ENCODE results near the gene PPP1R37. TPM values are rescaled to one million over a fixed set of nuclear protein-coding genes. Genes with fewer than 3 reads are reported as not detected.

Gene PPP1R37
- total and polyA plus RNA-seq, 4 donors = 7.1 to 22.7 (median 14.4) TPM

DNA sequence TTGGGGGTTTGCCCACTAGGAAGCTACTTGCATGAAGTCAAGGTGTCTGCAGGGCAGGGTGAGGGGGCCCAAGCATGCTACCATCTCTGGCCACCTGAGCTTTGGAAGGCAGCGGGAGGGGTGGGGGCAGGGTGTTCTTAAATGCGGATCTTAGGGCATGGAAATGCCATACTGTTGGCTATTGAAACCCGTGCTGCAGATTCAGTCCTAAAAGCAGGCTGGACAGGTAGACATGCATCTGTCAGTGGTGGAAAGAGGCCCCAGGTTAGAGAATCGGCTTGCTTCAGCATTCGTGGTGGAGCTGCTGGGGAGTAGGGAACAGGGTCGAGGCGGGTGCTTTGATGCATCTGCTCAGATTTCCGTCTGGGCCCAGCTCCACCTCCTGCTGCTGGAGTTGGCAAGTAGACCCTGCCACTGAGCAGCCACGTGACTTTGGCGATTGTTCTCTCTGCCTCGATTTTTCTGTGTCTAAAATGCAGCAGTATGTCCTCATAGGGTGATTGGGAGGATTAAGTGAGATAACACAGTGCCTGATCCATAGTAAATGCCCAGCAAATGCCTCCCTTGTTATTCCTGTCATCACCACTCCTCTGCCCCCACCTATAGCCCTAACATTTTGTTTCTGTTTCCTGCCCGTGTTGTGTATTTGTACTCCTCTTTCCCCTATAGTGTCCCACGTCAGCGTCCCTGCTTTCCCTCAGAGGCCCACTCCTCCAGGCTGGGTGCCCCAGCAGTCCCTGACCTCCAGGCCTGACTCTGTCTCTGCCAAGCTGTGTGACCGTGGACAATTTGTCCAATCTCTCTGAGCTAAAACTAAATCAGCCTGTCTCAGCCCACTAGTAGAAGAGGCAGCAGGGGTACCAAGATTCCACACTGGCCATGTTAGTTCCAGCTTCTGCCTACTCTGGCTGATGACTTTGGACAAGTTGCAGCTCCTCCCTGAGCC is 5.8 kb downstream of the PPP1R37 start:
- 50 to 59% methylated on average over 15 of the region's 15 CpGs for WGBS, 2 donors
- ATAC-seq (ENCODE audit: low FRiP score) (peak; percentile 24), DNase-seq (no peak)
- intact Hi-C loops (cut with DNase I) = no loop called here
- no peaks in the 10 kb centered on the region for H3K36me3 ChIP-seq (ENCODE audit: control insufficient read depth in 1 of 2, insufficient read depth in 2 of 2, low read length in 1 of 2)
- no peaks in the 10 kb centered on the region for H3K27me3 ChIP-seq (ENCODE audit: control insufficient read depth in 1 of 2, insufficient read depth in 2 of 2, low read length in 1 of 2)
- H3K9me3 ChIP-seq (ENCODE audit: control insufficient read depth, low read length) = no peaks in the 10 kb centered on the region
- no peak overlapping the region for H3K4me3 ChIP-seq (ENCODE audit: low read length in 2 of 2)
- no peak overlapping the region for H3K27ac ChIP-seq (ENCODE audit: low read depth in 1 of 2, low read length in 2 of 2)
- peaks cover 0 to under 1% of the 10 kb centered on the region in 2 donors for H3K4me1 ChIP-seq (ENCODE audit: control insufficient read depth in 1 of 2, insufficient read depth in 2 of 2, low read length in 2 of 2)

DNA sequence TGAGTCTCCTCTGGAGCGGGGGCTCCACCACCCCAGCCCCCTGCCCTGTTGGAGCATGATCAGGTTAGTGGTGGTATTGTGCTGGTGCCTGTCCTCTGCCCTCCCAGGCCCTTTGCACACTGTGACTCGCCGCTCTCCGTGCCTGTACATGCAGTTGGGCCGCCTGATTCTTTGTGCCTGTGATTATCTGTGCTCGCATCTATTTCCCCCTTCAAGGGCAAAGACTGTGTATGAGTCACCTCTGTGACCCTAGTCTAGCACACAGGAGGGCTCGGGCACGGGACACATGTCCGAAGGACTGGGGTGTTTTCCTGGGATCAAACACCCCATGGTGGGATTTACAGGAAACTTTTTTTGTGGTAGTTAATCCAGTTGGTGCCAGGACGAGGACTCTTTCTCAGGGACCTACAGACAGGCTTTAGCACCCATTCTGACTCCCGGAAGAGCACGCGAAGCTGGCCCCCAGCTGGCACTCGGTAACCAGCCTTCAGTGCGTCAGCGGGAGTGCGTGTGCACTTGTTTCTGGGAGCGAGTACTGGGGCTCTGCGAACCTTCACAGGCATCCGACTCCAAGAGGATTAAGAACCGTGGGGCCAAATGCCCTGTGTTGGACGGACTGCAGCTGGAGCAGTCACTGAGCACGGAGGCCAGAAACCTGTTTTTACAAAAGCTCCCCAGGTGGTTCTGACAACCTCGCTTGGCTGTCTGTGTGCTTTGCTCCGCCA is 6.7 kb downstream of the PPP1R37 start:
- Histone ChIP-seq H3K4me1 (ENCODE audit: control insufficient read depth in 1 of 2, insufficient read depth in 2 of 2, low read length in 2 of 2) (no peaks in the 10 kb centered on the region), H3K27me3 (ENCODE audit: control insufficient read depth in 1 of 2, insufficient read depth in 2 of 2, low read length in 1 of 2) (no peaks in the 10 kb centered on the region), H3K36me3 (ENCODE audit: control insufficient read depth in 1 of 2, insufficient read depth in 2 of 2, low read length in 1 of 2) (no peaks in the 10 kb centered on the region), H3K9me3 (ENCODE audit: control insufficient read depth, low read length) (no peaks in the 10 kb centered on the region), H3K27ac (ENCODE audit: low read depth in 1 of 2, low read length in 2 of 2) (no peak overlapping the region), H3K4me3 (ENCODE audit: low read length in 2 of 2) (no peak overlapping the region)
- ATAC-seq (ENCODE audit: low FRiP score) (no peak), DNase-seq (no peak)
- WGBS, 2 donors = 79 to 80% methylated on average over 25 of the region's 25 CpGs
- intact Hi-C loops (cut with DNase I) = no loop called here

DNA sequence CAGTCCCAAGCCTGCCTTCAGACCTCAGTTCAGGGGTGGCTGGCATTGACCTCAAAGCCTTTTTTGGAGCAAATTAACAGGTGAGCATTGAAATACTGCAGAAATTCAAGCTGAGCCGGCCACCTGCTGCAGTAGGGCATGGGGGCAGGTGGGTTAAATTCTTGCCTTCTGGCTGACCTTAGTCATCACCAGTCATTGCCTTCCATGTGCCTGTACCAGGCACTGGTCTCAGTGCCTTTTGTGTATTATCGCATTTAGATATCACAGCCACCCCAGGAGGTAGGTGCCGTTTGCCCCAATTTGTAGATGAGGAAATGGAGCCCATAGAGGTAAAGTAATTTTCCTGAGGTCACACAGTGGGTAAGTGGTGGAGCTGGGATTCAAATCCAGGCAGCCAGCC is 7.2 kb downstream of the PPP1R37 start:
- ATAC-seq (ENCODE audit: low FRiP score) = no peak
- DNase-seq = no peak
- Histone ChIP-seq H3K27me3 (ENCODE audit: control insufficient read depth in 1 of 2, insufficient read depth in 2 of 2, low read length in 1 of 2) (no peaks in the 10 kb centered on the region), H3K9me3 (ENCODE audit: control insufficient read depth, low read length) (no peaks in the 10 kb centered on the region), H3K36me3 (ENCODE audit: control insufficient read depth in 1 of 2, insufficient read depth in 2 of 2, low read length in 1 of 2) (no peaks in the 10 kb centered on the region), H3K4me1 (ENCODE audit: control insufficient read depth in 1 of 2, insufficient read depth in 2 of 2, low read length in 2 of 2) (no peaks in the 10 kb centered on the region), H3K27ac (ENCODE audit: low read depth in 1 of 2, low read length in 2 of 2) (no peak overlapping the region), H3K4me3 (ENCODE audit: low read length in 2 of 2) (no peak overlapping the region)
- intact Hi-C loops (cut with DNase I) = no loop called here
- WGBS, 2 donors = 85 to 93% methylated on average over 3 of the region's 3 CpGs

DNA sequence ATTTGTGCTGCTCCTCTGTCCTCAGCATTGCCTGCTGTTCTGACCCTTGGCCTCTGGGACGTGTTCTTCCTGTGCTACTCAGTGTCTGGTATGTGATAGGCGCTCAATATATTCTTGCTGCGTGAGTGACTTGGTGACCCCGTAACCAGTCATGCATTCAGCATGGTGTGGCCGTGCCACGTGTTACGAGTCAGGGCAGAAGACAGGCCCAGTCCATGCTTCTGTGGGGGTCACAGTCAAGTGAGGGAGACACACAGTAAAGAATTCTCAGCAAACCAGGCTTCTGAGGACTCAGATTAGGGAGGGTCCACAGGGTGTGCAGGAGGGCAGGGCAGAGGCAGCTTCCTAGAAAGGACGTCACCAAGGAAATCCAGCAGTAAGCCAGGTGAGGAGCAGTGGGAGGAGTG is 7.9 kb downstream of the PPP1R37 start:
- no peak overlapping the region for H3K4me3 ChIP-seq (ENCODE audit: low read length in 2 of 2)
- DNase-seq (no peak), ATAC-seq (ENCODE audit: low FRiP score) (no peak)
- intact Hi-C loops (cut with DNase I) = no loop called here
- no peaks in the 10 kb centered on the region for H3K36me3 ChIP-seq (ENCODE audit: control insufficient read depth in 1 of 2, insufficient read depth in 2 of 2, low read length in 1 of 2)
- H3K9me3 ChIP-seq (ENCODE audit: control insufficient read depth, low read length) = no peaks in the 10 kb centered on the region
- no peaks in the 10 kb centered on the region for H3K4me1 ChIP-seq (ENCODE audit: control insufficient read depth in 1 of 2, insufficient read depth in 2 of 2, low read length in 2 of 2)
- 76 to 79% methylated on average over 8 of the region's 8 CpGs for WGBS, 2 donors
- no peaks in the 10 kb centered on the region for H3K27me3 ChIP-seq (ENCODE audit: control insufficient read depth in 1 of 2, insufficient read depth in 2 of 2, low read length in 1 of 2)
- no peak overlapping the region for H3K27ac ChIP-seq (ENCODE audit: low read depth in 1 of 2, low read length in 2 of 2)

DNA sequence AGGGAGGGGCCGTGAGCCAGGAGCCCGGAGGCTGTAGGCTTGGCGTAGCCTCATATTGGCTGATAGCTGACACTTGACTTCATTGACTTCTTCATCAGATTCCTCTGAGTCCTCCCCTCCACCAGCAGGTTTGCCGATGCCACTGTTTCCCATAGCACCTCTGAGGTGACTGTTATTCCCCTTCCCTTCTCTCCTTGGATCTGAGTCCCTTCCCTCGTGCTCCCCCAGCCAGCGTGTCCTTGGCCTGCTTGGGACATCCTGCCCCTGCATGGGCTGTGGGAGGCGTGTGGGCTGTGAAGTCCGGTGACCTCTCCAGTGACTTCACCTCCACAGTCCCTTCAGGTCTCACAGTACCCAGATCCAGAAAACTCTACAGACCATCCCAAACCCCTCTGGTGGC is 8.8 kb downstream of the PPP1R37 start:
- intact Hi-C loops (cut with DNase I) = no loop called here
- 82 to 83% methylated on average over 8 of the region's 8 CpGs for WGBS, 2 donors
- Histone ChIP-seq H3K27ac (ENCODE audit: low read depth in 1 of 2, low read length in 2 of 2) (no peak overlapping the region), H3K27me3 (ENCODE audit: control insufficient read depth in 1 of 2, insufficient read depth in 2 of 2, low read length in 1 of 2) (no peaks in the 10 kb centered on the region), H3K9me3 (ENCODE audit: control insufficient read depth, low read length) (no peaks in the 10 kb centered on the region), H3K4me1 (ENCODE audit: control insufficient read depth in 1 of 2, insufficient read depth in 2 of 2, low read length in 2 of 2) (no peaks in the 10 kb centered on the region), H3K36me3 (ENCODE audit: control insufficient read depth in 1 of 2, insufficient read depth in 2 of 2, low read length in 1 of 2) (no peaks in the 10 kb centered on the region), H3K4me3 (ENCODE audit: low read length in 2 of 2) (no peak overlapping the region)
- no peak for DNase-seq
- no peak for ATAC-seq (ENCODE audit: low FRiP score)

DNA sequence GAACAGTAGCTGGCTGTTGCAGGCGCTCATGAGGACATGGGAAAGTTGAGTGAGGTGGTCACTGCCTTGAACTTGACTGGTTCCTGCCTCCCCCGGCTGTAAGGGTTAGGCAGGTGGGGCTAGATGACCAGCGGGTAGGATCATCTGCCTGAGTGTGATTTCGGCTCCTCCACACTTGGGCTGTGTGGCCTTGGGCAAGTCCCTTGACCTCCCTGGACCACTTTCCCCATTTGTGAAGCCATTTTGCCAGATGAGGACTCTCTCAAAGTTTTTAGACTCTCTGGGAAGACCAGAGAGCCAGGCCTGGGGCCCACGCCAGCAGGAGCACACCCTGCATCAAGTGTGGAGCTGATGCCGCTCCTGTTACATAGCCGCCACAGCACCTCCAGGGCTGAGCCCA is 9.5 kb downstream of the PPP1R37 start:
- Histone ChIP-seq H3K4me1 (ENCODE audit: control insufficient read depth in 1 of 2, insufficient read depth in 2 of 2, low read length in 2 of 2) (no peaks in the 10 kb centered on the region), H3K27me3 (ENCODE audit: control insufficient read depth in 1 of 2, insufficient read depth in 2 of 2, low read length in 1 of 2) (no peaks in the 10 kb centered on the region), H3K36me3 (ENCODE audit: control insufficient read depth in 1 of 2, insufficient read depth in 2 of 2, low read length in 1 of 2) (no peaks in the 10 kb centered on the region), H3K4me3 (ENCODE audit: low read length in 2 of 2) (no peak overlapping the region), H3K27ac (ENCODE audit: low read depth in 1 of 2, low read length in 2 of 2) (no peak overlapping the region), H3K9me3 (ENCODE audit: control insufficient read depth, low read length) (no peaks in the 10 kb centered on the region)
- DNase-seq = no peak
- intact Hi-C loops (cut with DNase I) = no loop called here
- ATAC-seq (ENCODE audit: low FRiP score) = no peak
- 96 to 97% methylated on average over 7 of the region's 7 CpGs for WGBS, 2 donors

DNA sequence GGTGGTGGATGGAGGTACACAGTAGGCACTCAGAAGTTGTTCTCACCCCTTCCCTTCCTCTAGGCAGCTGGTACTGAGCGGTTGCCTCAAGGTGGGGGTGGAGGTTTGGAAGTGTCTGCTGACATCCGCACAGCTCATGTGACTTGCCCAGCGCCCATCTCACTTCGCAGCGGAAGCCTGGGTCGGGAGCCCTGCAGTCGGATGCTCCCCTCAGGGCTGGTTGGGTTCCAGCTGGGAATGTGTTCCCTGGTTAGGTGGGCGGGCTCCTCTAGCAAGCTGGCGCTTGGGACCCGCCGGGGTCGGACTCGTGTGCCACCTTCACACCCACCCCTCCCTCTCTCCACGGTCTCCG is 10.2 kb downstream of the PPP1R37 start:
- Histone ChIP-seq H3K27me3 (ENCODE audit: control insufficient read depth in 1 of 2, insufficient read depth in 2 of 2, low read length in 1 of 2) (no peaks in the 10 kb centered on the region), H3K36me3 (ENCODE audit: control insufficient read depth in 1 of 2, insufficient read depth in 2 of 2, low read length in 1 of 2) (no peaks in the 10 kb centered on the region), H3K4me3 (ENCODE audit: low read length in 2 of 2) (no peak overlapping the region), H3K4me1 (ENCODE audit: control insufficient read depth in 1 of 2, insufficient read depth in 2 of 2, low read length in 2 of 2) (no peaks in the 10 kb centered on the region), H3K27ac (ENCODE audit: low read depth in 1 of 2, low read length in 2 of 2) (no peak overlapping the region), H3K9me3 (ENCODE audit: control insufficient read depth, low read length) (no peaks in the 10 kb centered on the region)
- WGBS, 2 donors = 48 to 56% methylated on average over 15 of the region's 15 CpGs
- peak in 1 of 2 donors; percentile 67 for DNase-seq
- intact Hi-C loops (cut with DNase I) = no loop called here
- ATAC-seq (ENCODE audit: low FRiP score) = no peak

DNA sequence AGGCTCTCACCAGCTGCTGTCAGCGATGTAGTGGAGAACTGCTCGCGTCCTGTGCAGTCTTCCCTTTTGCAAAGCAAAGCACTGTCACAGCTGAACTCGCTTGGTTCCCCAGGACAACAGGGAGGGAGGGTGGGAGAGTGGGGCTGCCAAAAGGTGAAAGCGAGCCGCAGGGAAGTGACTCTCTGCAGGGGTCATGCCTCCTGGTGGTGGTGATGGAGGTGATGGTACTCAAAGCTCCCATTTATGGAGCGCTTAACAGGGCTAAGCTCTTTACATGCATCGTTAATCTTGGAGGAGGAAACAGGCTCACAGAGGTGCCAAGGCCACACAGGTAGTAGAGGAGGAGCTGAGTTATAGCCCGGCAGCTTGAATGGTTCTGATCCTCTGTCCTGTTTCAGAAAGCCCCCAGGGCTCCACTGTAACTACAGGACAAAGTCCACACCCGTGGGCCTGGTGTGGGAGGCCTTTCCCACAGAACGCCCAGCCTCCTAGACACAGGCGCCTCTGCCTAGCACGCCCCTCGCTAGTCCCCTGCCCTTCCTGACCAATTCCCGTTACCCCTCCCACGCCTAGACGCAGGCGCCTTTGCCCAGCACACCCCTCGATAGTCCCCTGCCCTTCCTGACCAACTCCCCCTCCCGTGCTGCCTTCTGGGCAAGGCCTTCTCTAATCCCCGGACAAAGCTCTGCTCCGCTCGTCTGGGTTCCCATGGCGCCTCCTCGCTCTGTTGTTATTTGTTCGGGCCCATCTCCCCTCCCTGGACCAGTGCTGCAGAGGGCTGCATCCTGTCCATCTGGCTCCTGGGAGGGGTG is 10.7 kb downstream of the PPP1R37 start:
- Histone ChIP-seq H3K4me3 (ENCODE audit: low read length in 2 of 2) (no peak overlapping the region), H3K27me3 (ENCODE audit: control insufficient read depth in 1 of 2, insufficient read depth in 2 of 2, low read length in 1 of 2) (no peaks in the 10 kb centered on the region), H3K36me3 (ENCODE audit: control insufficient read depth in 1 of 2, insufficient read depth in 2 of 2, low read length in 1 of 2) (no peaks in the 10 kb centered on the region), H3K9me3 (ENCODE audit: control insufficient read depth, low read length) (no peaks in the 10 kb centered on the region), H3K4me1 (ENCODE audit: control insufficient read depth in 1 of 2, insufficient read depth in 2 of 2, low read length in 2 of 2) (no peaks in the 10 kb centered on the region), H3K27ac (ENCODE audit: low read depth in 1 of 2, low read length in 2 of 2) (no peak overlapping the region)
- WGBS, 2 donors = 61 to 64% methylated on average over 26 of the region's 26 CpGs
- no peak for ATAC-seq (ENCODE audit: low FRiP score)
- no peak for DNase-seq
- intact Hi-C loops (cut with DNase I) = no loop called here
